Ishikawa (cell line): ENCODE results near the gene TBPL2.

Experiments used
- CEBPB ChIP-seq: IDR thresholded peaks from 2 replicates; pipeline ENCODE4 v1.6.1; 2012
- CREB1 ChIP-seq: IDR thresholded peaks from 2 replicates; pipeline ENCODE4 v1.6.1; 2012; ENCODE audit warnings: low read depth
- EGR1 ChIP-seq: IDR thresholded peaks from 2 replicates; pipeline ENCODE4 v1.6.1; 2012
- EP300 ChIP-seq: IDR thresholded peaks from 2 replicates; pipeline ENCODE4 v1.6.1; 2012; ENCODE audit warnings: borderline replicate concordance
- FOXM1 ChIP-seq: IDR thresholded peaks from 2 replicates; pipeline ENCODE4 v1.6.1; 2012; ENCODE audit warnings: low read depth, borderline replicate concordance
- MAX ChIP-seq: IDR thresholded peaks from 2 replicates; pipeline ENCODE4 v1.6.1; 2012
- NFIC ChIP-seq: IDR thresholded peaks from 2 replicates; pipeline ENCODE4 v1.6.1; 2012
- RAD21 ChIP-seq: IDR thresholded peaks from 2 replicates; pipeline ENCODE4 v1.6.1; 2012; ENCODE audit warnings: low read depth
- REST ChIP-seq: IDR thresholded peaks from 2 replicates; pipeline ENCODE4 v1.6.1; 2012; ENCODE audit warnings: low read depth, mild to moderate bottlenecking
- TAF1 ChIP-seq: IDR thresholded peaks from 2 replicates; pipeline ENCODE4 v1.6.1; 2012; ENCODE audit warnings: low read depth, mild to moderate bottlenecking
- TCF12 ChIP-seq: IDR thresholded peaks from 2 replicates; pipeline ENCODE4 v1.6.1; 2012; ENCODE audit warnings: low read depth
- TEAD4 ChIP-seq: IDR thresholded peaks from 2 replicates; pipeline ENCODE4 v1.6.1; 2012
- USF1 ChIP-seq: IDR thresholded peaks from 2 replicates; pipeline ENCODE4 v1.6.1; 2012
- YY1 ChIP-seq: IDR thresholded peaks from 2 replicates; pipeline ENCODE4 v1.6.1; 2012; ENCODE audit warnings: low read depth
- ZBTB7A ChIP-seq: IDR thresholded peaks from 2 replicates; pipeline ENCODE4 v1.6.1; 2012; ENCODE audit warnings: low read depth

The TBPL2 gene

GRCh38 chr14:55432628-55433027, 7.8 kb downstream of the TBPL2 start:
- TF ChIP-seq USF1 (no peak), TAF1 (no peak), EP300 (no peak), MAX (no peak), ZBTB7A (no peak), REST (no peak), TCF12 (no peak), EGR1 (no peak), CREB1 (no peak)

- peak; percentile 60 for TF ChIP-seq RAD21
- no peak for TF ChIP-seq ZBTB7A
- no peak for TF ChIP-seq CREB1
- TF ChIP-seq TEAD4: no peak
Observed at GRCh38 chr14:55430024-55430690, 10.3 kb downstream of the TBPL2 start.

- TF ChIP-seq TCF12: no peak
- TF ChIP-seq YY1: no peak
Observed at GRCh38 chr14:55427439-55427838, 13.0 kb downstream of the TBPL2 start.

GRCh38 chr14:55426891-55427290, 13.5 kb downstream of the TBPL2 start:
- no peak for TF ChIP-seq ZBTB7A
- no peak for TF ChIP-seq YY1
- no peak for TF ChIP-seq MAX
- no peak for TF ChIP-seq RAD21
- no peak for TF ChIP-seq REST
- TF ChIP-seq TAF1: no peak
- no peak for TF ChIP-seq CEBPB
- TF ChIP-seq FOXM1: no peak
- TF ChIP-seq EP300: no peak
- TF ChIP-seq TCF12: no peak
- TF ChIP-seq EGR1: no peak
- TF ChIP-seq USF1: no peak
- TF ChIP-seq CREB1: no peak
- TF ChIP-seq NFIC: no peak
- no peak for TF ChIP-seq TEAD4

- TF ChIP-seq TEAD4: no peak
- TF ChIP-seq TAF1: no peak
- no peak for TF ChIP-seq NFIC
- TF ChIP-seq YY1: no peak
- TF ChIP-seq CEBPB: no peak
- TF ChIP-seq CREB1: no peak
- no peak for TF ChIP-seq EGR1
Observed at GRCh38 chr14:55425091-55425490, 15.3 kb downstream of the TBPL2 start.

GRCh38 chr14:55423969-55424368, 16.4 kb downstream of the TBPL2 start:
- TF ChIP-seq NFIC (no peak), EGR1 (no peak), USF1 (no peak), YY1 (no peak), CEBPB (no peak), CREB1 (no peak), RAD21 (no peak), TAF1 (no peak), ZBTB7A (no peak), EP300 (no peak), FOXM1 (no peak), TEAD4 (no peak), REST (no peak)
